GM23338 (cell line): ENCODE measurements around the gene MPPE1.
"Not testable (repeated sequence)": the region's sequence is repeated elsewhere in the genome, so short reads cannot be mapped to it uniquely, and the experiment has no call there.

Experiments used
- JUNB ChIP-seq: IDR thresholded peaks from one replicate; pipeline ENCODE4 v1.6.1; 2016; ENCODE audit warnings: antibody characterized with exemption; ENCODE audit not compliant: unreplicated experiment
- POLR2AphosphoS5 ChIP-seq: IDR thresholded peaks from 2 replicates; pipeline ENCODE4 v1.6.1; 2016; ENCODE audit warnings: antibody characterized with exemption, low read depth
- STAT1 ChIP-seq: IDR thresholded peaks from one replicate; pipeline ENCODE4 v1.6.1; 2016; ENCODE audit warnings: antibody characterized with exemption; ENCODE audit not compliant: unreplicated experiment
- TF ChIP-seq, protein P1 (sequence below), 2 experiments: fragments of 200-600 bp in 1 of 2; sonication (generic) in 1 of 2; conservative IDR thresholded peaks; 2 replicates each; pipeline versions ENCODE4 v1.5.1 to v1.6.1; 2016 to 2017; ENCODE audit warnings: antibody characterized with exemption in 2 of 2, low read depth in 2 of 2, mild to moderate bottlenecking in 2 of 2, moderate library complexity in 1 of 2

DNA sequence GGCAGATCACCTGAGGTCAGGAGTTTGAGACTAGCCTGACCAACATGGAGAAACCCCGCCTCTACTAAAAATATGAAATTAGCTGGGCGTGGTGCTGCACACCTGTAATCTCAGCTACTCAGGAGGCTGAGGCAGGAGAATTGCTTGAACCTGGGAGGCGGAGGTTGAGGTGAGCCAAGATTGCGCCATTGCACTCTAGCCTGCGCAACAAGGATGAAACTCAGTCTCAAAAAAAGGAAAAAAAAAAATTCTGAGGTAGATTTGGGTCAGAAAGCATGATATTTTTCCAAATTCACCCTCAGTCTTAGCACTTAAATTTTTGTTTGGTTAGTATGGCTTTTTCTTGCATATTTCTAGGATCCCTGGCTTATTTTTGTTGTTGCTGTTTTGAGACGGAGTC is 53.6 kb downstream of the MPPE1 start:
- TF ChIP-seq, protein P1, sequence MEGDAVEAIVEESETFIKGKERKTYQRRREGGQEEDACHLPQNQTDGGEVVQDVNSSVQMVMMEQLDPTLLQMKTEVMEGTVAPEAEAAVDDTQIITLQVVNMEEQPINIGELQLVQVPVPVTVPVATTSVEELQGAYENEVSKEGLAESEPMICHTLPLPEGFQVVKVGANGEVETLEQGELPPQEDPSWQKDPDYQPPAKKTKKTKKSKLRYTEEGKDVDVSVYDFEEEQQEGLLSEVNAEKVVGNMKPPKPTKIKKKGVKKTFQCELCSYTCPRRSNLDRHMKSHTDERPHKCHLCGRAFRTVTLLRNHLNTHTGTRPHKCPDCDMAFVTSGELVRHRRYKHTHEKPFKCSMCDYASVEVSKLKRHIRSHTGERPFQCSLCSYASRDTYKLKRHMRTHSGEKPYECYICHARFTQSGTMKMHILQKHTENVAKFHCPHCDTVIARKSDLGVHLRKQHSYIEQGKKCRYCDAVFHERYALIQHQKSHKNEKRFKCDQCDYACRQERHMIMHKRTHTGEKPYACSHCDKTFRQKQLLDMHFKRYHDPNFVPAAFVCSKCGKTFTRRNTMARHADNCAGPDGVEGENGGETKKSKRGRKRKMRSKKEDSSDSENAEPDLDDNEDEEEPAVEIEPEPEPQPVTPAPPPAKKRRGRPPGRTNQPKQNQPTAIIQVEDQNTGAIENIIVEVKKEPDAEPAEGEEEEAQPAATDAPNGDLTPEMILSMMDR (conservative IDR thresholded peaks at IDR 0.05; ENCODE audit: low read depth in 2 of 2), result not testable (repeated sequence)
- TF ChIP-seq STAT1, JUNB, POLR2AphosphoS5: not testable (repeated sequence)
